ENCODE measurements around the gene CD46.

Gene CD46

DNA sequence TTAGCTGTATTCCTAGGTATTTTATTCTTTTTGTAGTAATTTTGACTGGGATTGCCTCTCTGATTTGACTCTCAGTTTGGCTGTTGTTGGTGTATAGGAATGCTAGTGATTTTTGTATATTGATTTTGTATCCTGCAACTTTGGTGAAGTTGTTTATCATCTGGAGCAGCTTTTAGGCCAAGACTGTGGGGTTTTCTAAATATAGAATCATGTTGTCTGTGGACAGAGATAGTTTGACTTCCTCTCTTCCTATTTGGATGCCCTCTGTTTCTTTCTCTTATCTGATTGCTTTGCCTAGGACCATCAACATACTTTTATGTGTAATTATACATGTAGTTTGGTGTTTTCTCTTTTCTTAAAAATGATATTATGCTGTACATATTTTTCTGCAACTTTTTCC is 27.2 kb downstream of the CD46 start:
- no peak overlapping the region for H3K4me3 ChIP-seq (ENCODE audit: low read depth, low read length)
- DNase-seq (ENCODE audit: low read depth), result no peak
- TF ChIP-seq, protein P1, sequence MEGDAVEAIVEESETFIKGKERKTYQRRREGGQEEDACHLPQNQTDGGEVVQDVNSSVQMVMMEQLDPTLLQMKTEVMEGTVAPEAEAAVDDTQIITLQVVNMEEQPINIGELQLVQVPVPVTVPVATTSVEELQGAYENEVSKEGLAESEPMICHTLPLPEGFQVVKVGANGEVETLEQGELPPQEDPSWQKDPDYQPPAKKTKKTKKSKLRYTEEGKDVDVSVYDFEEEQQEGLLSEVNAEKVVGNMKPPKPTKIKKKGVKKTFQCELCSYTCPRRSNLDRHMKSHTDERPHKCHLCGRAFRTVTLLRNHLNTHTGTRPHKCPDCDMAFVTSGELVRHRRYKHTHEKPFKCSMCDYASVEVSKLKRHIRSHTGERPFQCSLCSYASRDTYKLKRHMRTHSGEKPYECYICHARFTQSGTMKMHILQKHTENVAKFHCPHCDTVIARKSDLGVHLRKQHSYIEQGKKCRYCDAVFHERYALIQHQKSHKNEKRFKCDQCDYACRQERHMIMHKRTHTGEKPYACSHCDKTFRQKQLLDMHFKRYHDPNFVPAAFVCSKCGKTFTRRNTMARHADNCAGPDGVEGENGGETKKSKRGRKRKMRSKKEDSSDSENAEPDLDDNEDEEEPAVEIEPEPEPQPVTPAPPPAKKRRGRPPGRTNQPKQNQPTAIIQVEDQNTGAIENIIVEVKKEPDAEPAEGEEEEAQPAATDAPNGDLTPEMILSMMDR (IDR thresholded peaks at IDR 0.05; ENCODE audit: insufficient read depth, low read depth, low read length, missing control alignments), result no peak

DNA sequence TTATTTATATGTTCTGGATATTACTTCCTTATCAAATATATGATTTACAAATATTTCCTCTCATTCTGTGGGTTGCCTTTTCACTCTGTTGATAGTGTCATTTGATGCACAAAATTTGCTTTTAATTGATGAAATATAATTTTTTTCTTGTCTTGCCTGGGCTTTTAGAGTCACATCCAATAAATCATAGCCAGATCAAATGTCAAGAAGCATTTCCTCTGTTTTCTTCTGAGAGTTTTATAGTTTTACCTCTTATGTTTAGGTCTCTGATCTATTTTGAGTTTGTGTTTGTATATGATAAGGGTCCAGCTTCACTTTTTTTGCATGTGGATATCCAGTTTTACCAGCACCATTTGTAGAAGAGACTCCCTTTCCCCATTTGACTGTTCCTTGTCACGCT is 29.5 kb downstream of the CD46 start:
- TF ChIP-seq, protein P1 (IDR thresholded peaks at IDR 0.05; ENCODE audit: insufficient read depth, low read depth, low read length, missing control alignments), result no peak
- no peak for DNase-seq (ENCODE audit: low read depth)
- no peak overlapping the region for H3K4me3 ChIP-seq (ENCODE audit: low read depth, low read length)

DNA sequence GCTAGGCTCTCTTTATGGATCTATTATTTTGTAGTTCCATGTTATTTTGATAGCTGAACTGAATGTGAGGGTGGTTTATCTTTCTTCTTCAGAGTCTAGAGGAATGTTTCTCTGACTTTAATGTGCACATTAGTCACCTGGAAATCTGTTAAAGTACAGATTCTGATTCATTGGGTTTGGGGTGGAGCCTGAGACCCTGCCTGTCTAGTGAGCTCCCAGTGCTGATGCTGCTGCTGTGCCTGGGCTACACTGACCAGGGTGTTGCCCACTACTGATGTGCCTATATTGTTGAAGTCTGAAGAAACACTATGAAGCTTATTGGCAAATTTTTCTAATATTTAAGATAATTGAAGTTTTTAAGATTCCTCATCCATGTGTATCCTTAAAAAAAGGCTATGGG is 35.9 kb downstream of the CD46 start:
- TF ChIP-seq, protein P1 (IDR thresholded peaks at IDR 0.05; ENCODE audit: insufficient read depth, low read depth, low read length, missing control alignments), result no peak
- DNase-seq (ENCODE audit: low read depth), result no peak

DNA sequence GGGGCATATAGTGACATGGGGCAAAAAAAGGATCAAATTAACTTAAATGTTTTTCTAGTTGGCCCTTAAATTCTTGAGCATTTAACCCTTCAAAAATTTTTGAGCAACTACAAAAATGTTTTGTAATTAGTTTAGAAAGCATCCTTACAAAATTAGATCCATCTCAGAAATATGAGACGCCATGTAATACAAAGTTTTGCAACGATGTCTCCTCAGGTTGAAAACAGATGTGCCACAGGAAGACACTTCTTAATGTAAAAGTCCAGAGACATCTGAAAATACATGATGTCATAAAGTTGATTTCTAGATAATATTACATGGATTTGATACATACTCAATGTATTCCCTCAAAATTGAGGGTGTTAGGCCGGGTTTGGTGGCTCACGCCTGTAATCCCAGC is 37.5 kb downstream of the CD46 start:
- no peak overlapping the region for H3K4me3 ChIP-seq (ENCODE audit: low read depth, low read length)
- no peak for DNase-seq (ENCODE audit: low read depth)
- TF ChIP-seq, protein P1 (IDR thresholded peaks at IDR 0.05; ENCODE audit: insufficient read depth, low read depth, low read length, missing control alignments), result no peak

More for the DNA sequence above, 35.9 kb downstream of the CD46 start:
- H3K4me3 ChIP-seq (ENCODE audit: low read depth, low read length), result no peak overlapping the region

DNA sequence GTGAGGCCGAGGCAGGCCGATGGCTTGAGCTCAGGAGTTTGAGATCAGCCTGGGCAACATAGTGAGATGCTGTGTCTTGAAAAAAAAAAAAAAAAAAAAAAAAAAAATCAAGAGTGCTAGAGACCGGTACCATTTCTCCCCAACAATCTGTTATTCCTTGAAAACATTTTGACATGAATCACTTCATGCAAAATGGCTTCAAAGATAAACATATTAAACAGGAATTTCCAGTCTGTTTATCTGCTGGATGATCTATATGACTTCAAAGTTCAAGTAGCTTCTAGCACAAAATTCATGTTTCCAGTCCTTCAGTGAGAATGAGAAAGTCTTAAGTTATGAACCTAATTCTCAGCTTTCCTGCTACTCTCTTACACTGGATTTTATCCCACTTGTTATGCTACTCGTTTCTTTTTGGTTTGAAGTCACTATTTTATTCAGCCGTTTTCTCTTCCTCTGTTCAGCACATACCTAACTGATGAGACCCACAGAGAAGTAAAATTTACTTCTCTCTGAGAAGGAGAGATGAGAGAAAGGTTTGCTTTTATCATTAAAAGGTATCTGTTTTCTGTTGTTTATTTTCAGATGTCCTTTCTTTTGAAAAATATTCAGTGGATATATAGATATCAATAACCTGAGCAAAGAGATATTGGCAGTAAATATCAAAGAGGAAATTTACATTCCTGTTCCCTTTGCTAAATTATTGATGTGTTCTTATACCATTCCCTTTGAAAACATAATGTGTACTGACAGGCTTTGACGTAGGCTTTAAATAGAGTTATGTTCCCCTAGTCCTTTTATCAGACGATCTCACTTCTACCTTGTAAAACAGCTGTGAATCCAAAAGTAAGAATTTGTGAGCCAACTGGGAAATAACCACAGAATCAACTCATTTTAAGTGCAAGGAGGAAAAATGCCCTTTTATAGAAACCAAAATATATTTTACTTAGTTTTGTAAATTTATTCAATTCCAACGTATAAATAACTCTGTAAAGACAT is 38.2 kb downstream of the CD46 start:
- TF ChIP-seq, protein P1 (IDR thresholded peaks at IDR 0.05; ENCODE audit: insufficient read depth, low read depth, low read length, missing control alignments), result no peak
- no peak overlapping the region for H3K4me3 ChIP-seq (ENCODE audit: low read depth, low read length)
- no peak for DNase-seq (ENCODE audit: low read depth)

DNA sequence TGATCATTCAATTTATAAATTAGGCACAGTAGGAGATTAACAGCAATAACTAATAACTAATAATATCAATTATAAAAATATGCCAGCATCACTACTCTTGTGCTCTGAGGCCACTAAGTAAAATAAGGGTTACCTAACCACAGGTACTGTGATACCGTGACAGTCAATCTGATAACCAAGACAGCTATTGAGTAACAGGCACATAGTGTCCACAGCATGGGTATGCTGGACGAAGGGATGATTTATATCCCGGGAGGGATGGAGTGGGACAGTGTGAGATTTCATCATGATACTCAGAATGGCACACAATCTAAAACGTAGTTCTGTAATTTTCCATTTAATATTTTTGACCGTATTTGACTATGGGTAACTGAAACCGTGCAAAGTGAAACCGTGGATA is 39.4 kb downstream of the CD46 start:
- TF ChIP-seq, protein P1 (IDR thresholded peaks at IDR 0.05; ENCODE audit: insufficient read depth, low read depth, low read length, missing control alignments), result no peak
- no peak for DNase-seq (ENCODE audit: low read depth)
- H3K4me3 ChIP-seq (ENCODE audit: low read depth, low read length), result no peak overlapping the region
